ENCODE results near the gene SGMS1.
"Not testable (repeated sequence)": the region's sequence is repeated elsewhere in the genome, so short reads cannot be mapped to it uniquely, and the experiment has no call there.

The SGMS1 gene

GRCh38 chr10:50623663-50624412 lies at the start of gene SGMS1:
Gene SGMS1, minus strand, starts transcription at chr10:50623956. Its CDS starts 279,842 bp downstream, at chr10:50344114.
- peak; percentile 94 for DNase-seq

- DNase-seq: not testable (repeated sequence)
Measured at GRCh38 chr10:50672152-50672551, 48.4 kb upstream of the SGMS1 start.

- not testable (repeated sequence) for DNase-seq
Measured at GRCh38 chr10:50671645-50672044, 47.9 kb upstream of the SGMS1 start.

GRCh38 chr10:50669957-50670356 lies 46.2 kb upstream of the SGMS1 start:
- not testable (repeated sequence) for DNase-seq

GRCh38 chr10:50667353-50667752 lies 43.6 kb upstream of the SGMS1 start:
- not testable (repeated sequence) for DNase-seq

GRCh38 chr10:50662420-50662819 lies 38.7 kb upstream of the SGMS1 start:
- not testable (repeated sequence) for DNase-seq

GRCh38 chr10:50661563-50661962 lies 37.8 kb upstream of the SGMS1 start:
- not testable (repeated sequence) for DNase-seq

- peak; percentile 21 for DNase-seq
Measured at GRCh38 chr10:50659865-50660730, 36.3 kb upstream of the SGMS1 start.

- DNase-seq: not testable (repeated sequence)
Measured at GRCh38 chr10:50659016-50659864, 35.5 kb upstream of the SGMS1 start.

- DNase-seq: no peak
Measured at GRCh38 chr10:50658165-50658564, 34.4 kb upstream of the SGMS1 start.

- DNase-seq: no peak
Measured at GRCh38 chr10:50653758-50654157, 30.0 kb upstream of the SGMS1 start.

- DNase-seq: peak; percentile 10
Measured at GRCh38 chr10:50653142-50653541, 29.4 kb upstream of the SGMS1 start.

GRCh38 chr10:50651808-50652207 lies 28.1 kb upstream of the SGMS1 start:
- no peak for DNase-seq

- no peak for DNase-seq
Measured at GRCh38 chr10:50650481-50650880, 26.7 kb upstream of the SGMS1 start.

- DNase-seq: no peak
Measured at GRCh38 chr10:50648935-50649227, 25.1 kb upstream of the SGMS1 start.

GRCh38 chr10:50648089-50648934 lies 24.6 kb upstream of the SGMS1 start:
- DNase-seq: no peak

GRCh38 chr10:50647350-50647749 lies 23.6 kb upstream of the SGMS1 start:
- DNase-seq: not testable (repeated sequence)

- DNase-seq: no peak
Measured at GRCh38 chr10:50645236-50645635, 21.5 kb upstream of the SGMS1 start.

- no peak for DNase-seq
Measured at GRCh38 chr10:50641626-50642025, 17.9 kb upstream of the SGMS1 start.

GRCh38 chr10:50640238-50640637 lies 16.5 kb upstream of the SGMS1 start:
- no peak for DNase-seq

GRCh38 chr10:50636618-50637579 lies 13.1 kb upstream of the SGMS1 start:
- DNase-seq: peak; percentile 5

Measured in eye (tissue), 1 donor.